Astrocyte of the spinal cord (primary cell): Measurements from ENCODE around the gene ATRN.
"Not testable (repeated sequence)": the region's sequence is repeated elsewhere in the genome, so short reads cannot be mapped to it uniquely, and the experiment has no call there.

Source experiments
- DNase-seq: peaks from one replicate; pipeline ENCODE4 v3.0.0; 2011; ENCODE audit warnings: low read depth, low spot score
- H3K4me3 ChIP-seq: 2 replicates; pipeline ENCODE4 v1.5.1; 2011; ENCODE audit warnings: low read depth, mild to moderate bottlenecking, low read length, moderate library complexity
- CTCF ChIP-seq: IDR thresholded peaks from 2 replicates; pipeline ENCODE4 v1.5.1; 2012; ENCODE audit warnings: low read depth, mild to moderate bottlenecking, low read length, inconsistent platforms
- in situ Hi-C: cut with HindIII; loops from 2 replicates; pipeline ENCODE4 v1.10.0; 2017; ENCODE audit warnings: low sequenced_read_pairs

Gene ATRN

GRCh38 chr20:3613821-3614440 lies 143.1 kb downstream of the ATRN start:
- H3K4me3 ChIP-seq = no peak overlapping the region
- no peak for TF ChIP-seq CTCF
- in situ Hi-C loops = no loop called here
- peak; percentile 4 for DNase-seq

- H3K4me3 ChIP-seq = no peak overlapping the region
- in situ Hi-C loops = no loop called here
These were observed 143.6 kb downstream of the ATRN start for GRCh38 chr20:3614466-3614865.

GRCh38 chr20:3615171-3615840 lies 144.5 kb downstream of the ATRN start:
- in situ Hi-C loops, H3K4me3 ChIP-seq, DNase-seq: not testable (repeated sequence)

More at GRCh38 chr20:3614466-3614865, 143.6 kb downstream of the ATRN start:
- TF ChIP-seq CTCF = no peak
- DNase-seq = peak; percentile 20

GRCh38 chr20:3616250-3616649 lies 145.4 kb downstream of the ATRN start:
- in situ Hi-C loops = no loop called here
- peak; percentile 33 for DNase-seq
- no peak for TF ChIP-seq CTCF
- no peak overlapping the region for H3K4me3 ChIP-seq

GRCh38 chr20:3621111-3621510 lies 150.3 kb downstream of the ATRN start:
- DNase-seq = no peak
- no peak overlapping the region for H3K4me3 ChIP-seq
- in situ Hi-C loops = no loop called here
- TF ChIP-seq CTCF = no peak

- DNase-seq = no peak
- in situ Hi-C loops = no loop called here
- no peak for TF ChIP-seq CTCF
- no peak overlapping the region for H3K4me3 ChIP-seq
These were observed 151.6 kb downstream of the ATRN start for GRCh38 chr20:3622406-3622805.

- no peak for TF ChIP-seq CTCF
- no peak for DNase-seq
- in situ Hi-C loops = no loop called here
- no peak overlapping the region for H3K4me3 ChIP-seq
These were observed 156.7 kb downstream of the ATRN start for GRCh38 chr20:3627476-3627875.
